HG03442 (cell line): ENCODE results near the gene DACH1.
"Not testable (repeated sequence)": the region's sequence is repeated elsewhere in the genome, so short reads cannot be mapped to it uniquely, and the experiment has no call there.

Experiments used
- ATAC-seq: cut with Tn5 transposase; IDR thresholded peaks from one replicate; pipeline ENCODE4 v1.9.1; 2021; ENCODE audit warnings: mild to moderate bottlenecking, moderate library complexity; ENCODE audit not compliant: unreplicated experiment

Gene DACH1

GRCh38 chr13:71866335-71867130 is 471 bp downstream of the DACH1 start:
- peak; percentile 44 for ATAC-seq

- ATAC-seq, result peak; percentile 2
Measured at GRCh38 chr13:71865874-71866334, 1.1 kb downstream of the DACH1 start.

GRCh38 chr13:71864986-71865873 is 1.8 kb downstream of the DACH1 start:
- no peak for ATAC-seq

- ATAC-seq, result no peak
Measured at GRCh38 chr13:71864094-71864985, 2.7 kb downstream of the DACH1 start.

GRCh38 chr13:71863254-71863865 is 3.6 kb downstream of the DACH1 start:
- no peak for ATAC-seq

GRCh38 chr13:71862459-71862943 is 4.5 kb downstream of the DACH1 start:
- ATAC-seq, result no peak

- ATAC-seq, result no peak
Measured at GRCh38 chr13:71861769-71862458, 5.1 kb downstream of the DACH1 start.

- no peak for ATAC-seq
Measured at GRCh38 chr13:71860547-71861138, 6.4 kb downstream of the DACH1 start.

GRCh38 chr13:71858647-71859046 is 8.4 kb downstream of the DACH1 start:
- no peak for ATAC-seq

GRCh38 chr13:71856548-71857043 is 10.4 kb downstream of the DACH1 start:
- ATAC-seq, result no peak

- no peak for ATAC-seq
Measured at GRCh38 chr13:71854401-71854800, 12.6 kb downstream of the DACH1 start.

- no peak for ATAC-seq
Measured at GRCh38 chr13:71853725-71854124, 13.3 kb downstream of the DACH1 start.

GRCh38 chr13:71852736-71853135 is 14.3 kb downstream of the DACH1 start:
- no peak for ATAC-seq

GRCh38 chr13:71851498-71852409 is 15.2 kb downstream of the DACH1 start:
- no peak for ATAC-seq

- no peak for ATAC-seq
Measured at GRCh38 chr13:71842003-71842402, 25.0 kb downstream of the DACH1 start.

GRCh38 chr13:71838842-71839241 is 28.2 kb downstream of the DACH1 start:
- no peak for ATAC-seq

GRCh38 chr13:71837582-71837981 is 29.4 kb downstream of the DACH1 start:
- ATAC-seq, result not testable (repeated sequence)

GRCh38 chr13:71831716-71832115 is 35.3 kb downstream of the DACH1 start:
- no peak for ATAC-seq
